Activated T-helper 1 cell treated with anti-CD3 and anti-CD28 coated beads, Interleukin-12 subunit alpha, Interleukin-12 subunit beta, Interleukin-2, Interleukin-4 antibody, amounts not matched to agents 30 ng/mL and 10 ng/mL and 1 ng/mL, durations not matched to agents 14 hours and 24 hours and 36 hours (primary cell): ENCODE measurements around the gene TCF12. TPM values are rescaled to one million over a fixed set of nuclear protein-coding genes. Genes with fewer than 3 reads are reported as not detected.

ENCODE experiments used
- DNase-seq: peaks from one replicate; pipeline ENCODE4 v3.0.0; 2021; ENCODE audit warnings: low spot score
- H3K27ac Mint-ChIP-seq: one replicate; pipeline ENCODE4 v1.8.0; 2021; ENCODE audit warnings: mild to moderate bottlenecking, mixed read lengths
- H3K27me3 Mint-ChIP-seq: one replicate; pipeline ENCODE4 v1.8.0; 2022; ENCODE audit warnings: mild to moderate bottlenecking, moderate library complexity, mixed read lengths; ENCODE audit not compliant: insufficient read depth
- H3K36me3 Mint-ChIP-seq: one replicate; pipeline ENCODE4 v1.8.0; 2021; ENCODE audit warnings: low read depth, mixed read lengths
- H3K4me1 Mint-ChIP-seq: one replicate; pipeline ENCODE4 v1.8.0; 2021; ENCODE audit warnings: low read depth, mixed read lengths
- H3K4me3 Mint-ChIP-seq: one replicate; pipeline ENCODE4 v1.8.0; 2021; ENCODE audit warnings: mild to moderate bottlenecking, moderate library complexity, mixed read lengths
- H3K9me3 Mint-ChIP-seq: one replicate; pipeline ENCODE4 v1.8.0; 2021; ENCODE audit warnings: mixed read lengths
- intact Hi-C: fragments of 100-400 bp; cut with micrococcal nuclease; formaldehyde crosslinking; loops from one replicate; pipeline ENCODE4 v1.15.1; 2024
- total RNA-seq: library from RNA; stranded (reverse); gene quantifications from 2 replicates; pipeline ENCODE4 v1.2.3, GENCODE V29; 2022

Gene TCF12
- total RNA-seq, 1 donor from 2014 or later = 85.7 TPM

DNA sequence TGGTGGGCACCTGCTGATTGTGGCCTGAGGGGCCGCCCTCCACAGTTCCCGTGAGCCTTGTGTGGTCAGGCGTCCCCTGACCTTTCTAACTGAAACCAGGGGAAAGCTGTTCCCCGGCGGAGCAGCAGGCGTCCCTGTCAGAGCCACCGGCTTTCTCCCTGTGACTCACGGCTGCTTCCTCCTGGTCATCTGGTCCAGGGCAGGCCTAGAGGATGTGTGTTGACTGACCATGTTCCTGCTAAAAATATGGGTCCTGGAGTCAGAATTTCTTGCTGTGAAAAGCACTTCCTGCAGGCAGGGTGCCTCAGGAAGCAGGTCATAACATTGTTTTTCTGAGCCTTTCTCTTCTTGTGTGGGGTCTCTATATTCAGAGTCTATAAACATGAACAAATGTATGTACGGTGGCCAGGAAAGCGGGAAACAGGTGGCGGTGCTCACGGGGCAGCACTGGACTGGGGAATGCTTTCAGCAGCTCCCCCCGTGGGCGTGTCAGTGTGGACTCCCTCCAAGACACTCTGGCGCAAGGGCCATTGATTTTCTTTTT, 419.5 kb downstream of the TCF12 start:
- intact Hi-C loops = no loop called here
- no peak overlapping the region for H3K4me3 Mint-ChIP-seq

DNA sequence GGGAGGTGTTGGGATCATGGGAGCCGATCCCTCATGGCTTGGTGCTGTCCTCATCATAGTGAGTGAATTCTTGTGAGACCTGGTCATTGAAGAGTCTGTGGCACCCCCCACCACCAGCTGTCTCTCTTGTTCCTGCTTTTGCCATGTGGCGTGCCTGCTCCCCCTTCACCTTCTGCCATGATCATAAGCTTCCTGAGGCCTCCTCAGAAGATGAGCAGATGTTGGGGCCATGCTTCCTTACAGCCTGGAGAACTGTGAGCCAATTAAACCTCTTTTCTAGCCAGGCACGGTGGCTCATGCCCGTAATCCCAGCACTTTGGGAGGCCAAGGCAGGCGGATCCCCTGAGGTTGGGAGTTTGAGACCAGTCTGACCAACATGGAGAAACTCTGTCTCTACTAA, 420.9 kb downstream of the TCF12 start:
- intact Hi-C loops = no loop called here
- Mint-ChIP-seq H3K4me3 (no peak overlapping the region), H3K27ac (no peak overlapping the region)

More for the DNA sequence above, 419.5 kb downstream of the TCF12 start:
- H3K4me1 Mint-ChIP-seq = no peaks in the 10 kb centered on the region
- DNase-seq = no peak
- H3K27ac Mint-ChIP-seq = no peak overlapping the region
- H3K36me3 Mint-ChIP-seq = no peaks in the 10 kb centered on the region
- H3K27me3 Mint-ChIP-seq = peaks cover 19% of the 10 kb centered on the region
- no peaks in the 10 kb centered on the region for H3K9me3 Mint-ChIP-seq

More for the DNA sequence above, 420.9 kb downstream of the TCF12 start:
- H3K9me3 Mint-ChIP-seq = no peaks in the 10 kb centered on the region
- peaks cover 16% of the 10 kb centered on the region for H3K27me3 Mint-ChIP-seq
- DNase-seq = no peak
- no peaks in the 10 kb centered on the region for H3K36me3 Mint-ChIP-seq
- no peaks in the 10 kb centered on the region for H3K4me1 Mint-ChIP-seq

Other genes starting within 250 kb of the TCF12 start
- 29.9 and 30.5 TPM in 2 replicates for gene ZNF280D, start 185.1 kb upstream of the TCF12 start, total RNA-seq